ENCODE data around the gene TUBA1C. TPM values are rescaled to one million over a fixed set of nuclear protein-coding genes. Genes with fewer than 3 reads are reported as not detected.

The TUBA1C gene
- total and polyA plus RNA-seq, 9 of the 15 experiments (the other 6 are each of a cell fraction or from before 2014, with no cell fraction given): 755 to 3,012 (median 914) TPM

DNA sequence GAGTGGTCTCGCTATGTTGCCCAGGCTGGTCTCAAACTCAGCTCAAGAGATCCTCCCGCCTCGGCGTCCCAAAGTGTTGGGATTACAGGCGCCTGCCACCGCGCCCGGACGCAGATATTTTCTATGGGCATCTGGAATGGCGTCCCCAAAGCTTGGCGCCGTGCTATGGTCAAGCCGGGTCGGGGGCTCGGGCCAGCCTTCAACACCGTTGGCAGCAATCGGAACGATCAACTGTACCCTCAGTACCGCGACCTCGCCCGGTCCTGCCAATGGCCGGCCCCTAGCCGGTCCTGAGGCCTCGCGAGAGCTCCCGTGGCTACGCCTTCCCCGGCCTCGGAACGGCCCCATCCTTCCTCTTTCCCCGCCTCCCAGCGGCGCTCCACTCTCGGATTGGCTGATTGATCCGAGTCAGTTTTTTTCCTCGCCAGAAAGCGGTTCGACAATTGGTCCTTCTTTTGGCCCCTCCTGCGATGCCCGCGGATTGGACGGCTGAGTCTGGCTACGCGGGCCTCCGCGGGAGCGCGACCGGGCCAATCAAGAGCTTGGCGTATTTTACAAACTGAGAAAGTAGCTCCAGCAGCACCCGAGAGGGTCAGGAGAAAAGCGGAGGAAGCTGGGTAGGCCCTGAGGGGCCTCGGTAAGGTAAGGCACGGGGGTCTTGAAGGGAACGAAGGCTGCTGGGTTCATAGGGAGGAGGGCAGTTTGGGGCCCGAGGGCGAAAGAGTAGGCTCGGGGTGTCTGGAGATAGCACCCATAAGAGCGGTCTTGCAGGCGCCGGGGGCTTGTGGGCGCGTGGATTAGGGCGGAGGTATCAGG lies 58.0 kb downstream of the TUBA1C start, which contains the start of gene TROAP (continued):
- TF ChIP-seq SIN3B (IDR thresholded peaks at IDR 0.05; ENCODE audit: low read depth): peak; percentile 89
- peak; percentile 99 for TF ChIP-seq SAP30 (IDR thresholded peaks at IDR 0.05; ENCODE audit: borderline replicate concordance, insufficient read depth, low read depth, low read length, poor library complexity, severe bottlenecking)
- TF ChIP-seq SMAD2 (IDR thresholded peaks at IDR 0.05; ENCODE audit: low read depth, low read length): no peak
- TF ChIP-seq, protein P1, sequence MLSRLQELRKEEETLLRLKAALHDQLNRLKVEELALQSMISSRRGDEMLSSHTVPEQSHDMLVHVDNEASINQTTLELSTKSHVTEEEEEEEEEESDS (CRISPR knock-in tag; IDR thresholded peaks at IDR 0.05): no peak
- TF ChIP-seq KHSRP (IDR thresholded peaks at IDR 0.05): no peak
- no peak for TF ChIP-seq CSDE1 (IDR thresholded peaks at IDR 0.05)
- peak; percentile 65 for TF ChIP-seq KDM5B (IDR thresholded peaks at IDR 0.05; ENCODE audit: insufficient replicate concordance, low read depth, low read length)
- TF ChIP-seq, protein P2, sequence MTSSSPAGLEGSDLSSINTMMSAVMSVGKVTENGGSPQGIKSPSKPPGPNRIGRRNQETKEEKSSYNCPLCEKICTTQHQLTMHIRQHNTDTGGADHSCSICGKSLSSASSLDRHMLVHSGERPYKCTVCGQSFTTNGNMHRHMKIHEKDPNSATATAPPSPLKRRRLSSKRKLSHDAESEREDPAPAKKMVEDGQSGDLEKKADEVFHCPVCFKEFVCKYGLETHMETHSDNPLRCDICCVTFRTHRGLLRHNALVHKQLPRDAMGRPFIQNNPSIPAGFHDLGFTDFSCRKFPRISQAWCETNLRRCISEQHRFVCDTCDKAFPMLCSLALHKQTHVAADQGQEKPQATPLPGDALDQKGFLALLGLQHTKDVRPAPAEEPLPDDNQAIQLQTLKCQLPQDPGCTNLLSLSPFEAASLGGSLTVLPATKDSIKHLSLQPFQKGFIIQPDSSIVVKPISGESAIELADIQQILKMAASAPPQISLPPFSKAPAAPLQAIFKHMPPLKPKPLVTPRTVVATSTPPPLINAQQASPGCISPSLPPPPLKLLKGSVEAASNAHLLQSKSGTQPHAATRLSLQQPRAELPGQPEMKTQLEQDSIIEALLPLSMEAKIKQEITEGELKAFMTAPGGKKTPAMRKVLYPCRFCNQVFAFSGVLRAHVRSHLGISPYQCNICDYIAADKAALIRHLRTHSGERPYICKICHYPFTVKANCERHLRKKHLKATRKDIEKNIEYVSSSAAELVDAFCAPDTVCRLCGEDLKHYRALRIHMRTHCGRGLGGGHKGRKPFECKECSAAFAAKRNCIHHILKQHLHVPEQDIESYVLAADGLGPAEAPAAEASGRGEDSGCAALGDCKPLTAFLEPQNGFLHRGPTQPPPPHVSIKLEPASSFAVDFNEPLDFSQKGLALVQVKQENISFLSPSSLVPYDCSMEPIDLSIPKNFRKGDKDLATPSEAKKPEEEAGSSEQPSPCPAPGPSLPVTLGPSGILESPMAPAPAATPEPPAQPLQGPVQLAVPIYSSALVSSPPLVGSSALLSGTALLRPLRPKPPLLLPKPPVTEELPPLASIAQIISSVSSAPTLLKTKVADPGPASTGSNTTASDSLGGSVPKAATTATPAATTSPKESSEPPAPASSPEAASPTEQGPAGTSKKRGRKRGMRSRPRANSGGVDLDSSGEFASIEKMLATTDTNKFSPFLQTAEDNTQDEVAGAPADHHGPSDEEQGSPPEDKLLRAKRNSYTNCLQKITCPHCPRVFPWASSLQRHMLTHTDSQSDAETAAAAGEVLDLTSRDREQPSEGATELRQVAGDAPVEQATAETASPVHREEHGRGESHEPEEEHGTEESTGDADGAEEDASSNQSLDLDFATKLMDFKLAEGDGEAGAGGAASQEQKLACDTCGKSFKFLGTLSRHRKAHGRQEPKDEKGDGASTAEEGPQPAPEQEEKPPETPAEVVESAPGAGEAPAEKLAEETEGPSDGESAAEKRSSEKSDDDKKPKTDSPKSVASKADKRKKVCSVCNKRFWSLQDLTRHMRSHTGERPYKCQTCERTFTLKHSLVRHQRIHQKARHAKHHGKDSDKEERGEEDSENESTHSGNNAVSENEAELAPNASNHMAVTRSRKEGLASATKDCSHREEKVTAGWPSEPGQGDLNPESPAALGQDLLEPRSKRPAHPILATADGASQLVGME (CRISPR knock-in tag; IDR thresholded peaks at IDR 0.05): 0 out of 2 replicates have a peak, but pooled peaks have one; percentile 26
- TF ChIP-seq, protein P3, sequence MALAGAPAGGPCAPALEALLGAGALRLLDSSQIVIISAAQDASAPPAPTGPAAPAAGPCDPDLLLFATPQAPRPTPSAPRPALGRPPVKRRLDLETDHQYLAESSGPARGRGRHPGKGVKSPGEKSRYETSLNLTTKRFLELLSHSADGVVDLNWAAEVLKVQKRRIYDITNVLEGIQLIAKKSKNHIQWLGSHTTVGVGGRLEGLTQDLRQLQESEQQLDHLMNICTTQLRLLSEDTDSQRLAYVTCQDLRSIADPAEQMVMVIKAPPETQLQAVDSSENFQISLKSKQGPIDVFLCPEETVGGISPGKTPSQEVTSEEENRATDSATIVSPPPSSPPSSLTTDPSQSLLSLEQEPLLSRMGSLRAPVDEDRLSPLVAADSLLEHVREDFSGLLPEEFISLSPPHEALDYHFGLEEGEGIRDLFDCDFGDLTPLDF (CRISPR knock-in tag; IDR thresholded peaks at IDR 0.05): peak; percentile 61; the same call in 1 of the 2 replicates
- TF ChIP-seq FOXA1 (IDR thresholded peaks at IDR 0.05; ENCODE audit: borderline replicate concordance): no peak
- TF ChIP-seq, protein P4, sequence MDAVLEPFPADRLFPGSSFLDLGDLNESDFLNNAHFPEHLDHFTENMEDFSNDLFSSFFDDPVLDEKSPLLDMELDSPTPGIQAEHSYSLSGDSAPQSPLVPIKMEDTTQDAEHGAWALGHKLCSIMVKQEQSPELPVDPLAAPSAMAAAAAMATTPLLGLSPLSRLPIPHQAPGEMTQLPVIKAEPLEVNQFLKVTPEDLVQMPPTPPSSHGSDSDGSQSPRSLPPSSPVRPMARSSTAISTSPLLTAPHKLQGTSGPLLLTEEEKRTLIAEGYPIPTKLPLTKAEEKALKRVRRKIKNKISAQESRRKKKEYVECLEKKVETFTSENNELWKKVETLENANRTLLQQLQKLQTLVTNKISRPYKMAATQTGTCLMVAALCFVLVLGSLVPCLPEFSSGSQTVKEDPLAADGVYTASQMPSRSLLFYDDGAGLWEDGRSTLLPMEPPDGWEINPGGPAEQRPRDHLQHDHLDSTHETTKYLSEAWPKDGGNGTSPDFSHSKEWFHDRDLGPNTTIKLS (IDR thresholded peaks at IDR 0.05; ENCODE audit: borderline replicate concordance, low read depth): peak; percentile 63; the same call in 1 of the 2 replicates
- TF ChIP-seq HDAC3 (IDR thresholded peaks at IDR 0.05; ENCODE audit: borderline replicate concordance, partially characterized antibody): no peak
- 0 out of 2 replicates have a peak, but pooled peaks have one; percentile 71 for TF ChIP-seq MTA3 (IDR thresholded peaks at IDR 0.05; ENCODE audit: borderline replicate concordance)
- TF ChIP-seq YY1 (IDR thresholded peaks at IDR 0.05; ENCODE audit: borderline replicate concordance in 1 of 3, control insufficient read depth in 1 of 3, extremely low read depth in 1 of 3, insufficient read depth in 3 of 3, insufficient read length in 1 of 3, insufficient replicate concordance in 2 of 3, low read depth in 1 of 3, low read length in 2 of 3): peak; percentile 55 to 94 (median 88)
- TF ChIP-seq RBM22 (IDR thresholded peaks at IDR 0.05; ENCODE audit: low read depth, low read length, poor library complexity, severe bottlenecking): no peak
- TF ChIP-seq ZNF3 (CRISPR knock-in tag; IDR thresholded peaks at IDR 0.05): no peak

All from K562 (cell line).